HUES48 (cell line): ENCODE measurements around the gene BOD1L2.

ENCODE experiments used
- H3K27ac ChIP-seq: one replicate; pipeline ENCODE4 v1.7.0; 2013; ENCODE audit warnings: low read depth, low read length, inconsistent platforms
- H3K27me3 ChIP-seq: 2 replicates; pipeline ENCODE4 v1.6.1; 2013; ENCODE audit warnings: mild to moderate bottlenecking, low read length; ENCODE audit not compliant: control insufficient read depth, insufficient read depth
- H3K36me3 ChIP-seq: 2 replicates; pipeline ENCODE4 v1.6.1; 2013; ENCODE audit warnings: low read length; ENCODE audit not compliant: control insufficient read depth, insufficient read depth
- H3K4me1 ChIP-seq: 2 replicates; pipeline ENCODE4 v1.6.1; 2013; ENCODE audit warnings: mild to moderate bottlenecking, low read length; ENCODE audit not compliant: control insufficient read depth, insufficient read depth
- H3K4me3 ChIP-seq: 2 replicates; pipeline ENCODE4 v1.5.1; 2013; ENCODE audit warnings: mild to moderate bottlenecking, low read depth, low read length
- H3K9ac ChIP-seq: 2 replicates; pipeline ENCODE4 v1.6.1; 2013; ENCODE audit warnings: mild to moderate bottlenecking, low read depth, low read length, moderate library complexity
- H3K9me3 ChIP-seq: 2 replicates; pipeline ENCODE4 v1.6.1; 2013; ENCODE audit warnings: low read length; ENCODE audit not compliant: control insufficient read depth, insufficient read depth

The BOD1L2 gene

GRCh38 chr18:57195341-57195740 lies 48.5 kb downstream of the BOD1L2 start:
- Histone ChIP-seq H3K36me3 (no peaks in the 10 kb centered on the region), H3K27ac (no peak overlapping the region), H3K27me3 (no peaks in the 10 kb centered on the region), H3K4me1 (no peaks in the 10 kb centered on the region), H3K9ac (no peak overlapping the region), H3K4me3 (no peak overlapping the region), H3K9me3 (no peaks in the 10 kb centered on the region)

- Histone ChIP-seq H3K9ac (no peak overlapping the region), H3K9me3 (no peaks in the 10 kb centered on the region), H3K27me3 (no peaks in the 10 kb centered on the region), H3K27ac (no peak overlapping the region), H3K36me3 (no peaks in the 10 kb centered on the region), H3K4me3 (no peak overlapping the region), H3K4me1 (no peaks in the 10 kb centered on the region)
Measured at GRCh38 chr18:57197261-57197660, 50.4 kb downstream of the BOD1L2 start.

GRCh38 chr18:57198073-57198472 lies 51.2 kb downstream of the BOD1L2 start:
- Histone ChIP-seq H3K9ac (no peak overlapping the region), H3K4me3 (no peak overlapping the region), H3K27me3 (no peaks in the 10 kb centered on the region), H3K36me3 (no peaks in the 10 kb centered on the region), H3K4me1 (no peaks in the 10 kb centered on the region), H3K9me3 (no peaks in the 10 kb centered on the region), H3K27ac (no peak overlapping the region)
